ENCODE results near the gene BTBD2. TPM values are rescaled to one million over a fixed set of nuclear protein-coding genes. Genes with fewer than 3 reads are reported as not detected.

The BTBD2 gene
- total and polyA plus RNA-seq, 2 donors (not counting 1 experiment from before 2014, with no cell fraction given): 75.2 to 85.6 TPM

- WGBS (ENCODE audit: insufficient coverage): 0% methylated on average over 16 of the region's 21 CpGs
- Histone ChIP-seq H3K27ac (ENCODE audit: low read length in 2 of 2) (peak overlapping the region; percentile 90 to 99), H4K20me1 (ENCODE audit: control insufficient read depth, insufficient read depth, low read length, poor library complexity, severe bottlenecking) (peaks cover 60% of the 10 kb centered on the region), H3K9me3 (ENCODE audit: control extremely low read depth in 1 of 3, control insufficient read depth in 2 of 3, insufficient read depth in 1 of 3, low read length in 2 of 3) (no peaks in the 10 kb centered on the region), H3K27me3 (replicated peaks in 1 of 4; ENCODE audit: control extremely low read depth in 1 of 4, control insufficient read depth in 3 of 4, insufficient read depth in 4 of 4, low read length in 3 of 4) (no peaks in the 10 kb centered on the region), H3K4me3 (ENCODE audit: control extremely low read depth in 1 of 5, extremely low read depth in 1 of 5, insufficient read depth in 1 of 5, low read depth in 2 of 5, low read length in 4 of 5) (peak overlapping the region; percentile 71 to 94 (median 83)), H3K4me2 (replicated peaks; ENCODE audit: low read depth, low read length, poor library complexity, severe bottlenecking) (peak overlapping the region; percentile 93), H3K9ac (ENCODE audit: low read length) (peak overlapping the region; percentile 95), H3K4me1 (ENCODE audit: control insufficient read depth in 2 of 2, insufficient read depth in 2 of 2, low read length in 2 of 2) (peaks cover 31 to 47% of the 10 kb centered on the region in 2 donors), H3K79me2 (ENCODE audit: control insufficient read depth, insufficient read depth, low read length) (peaks cover 67% of the 10 kb centered on the region), H3K36me3 (replicated peaks in 1 of 2; ENCODE audit: control extremely low read depth in 1 of 2, control insufficient read depth in 1 of 2, extremely low read depth in 1 of 2, insufficient read depth in 2 of 2, low read length in 1 of 2) (peaks cover 0 to 7% of the 10 kb centered on the region in 2 experiments), H2AFZ (ENCODE audit: insufficient read depth, low read depth, low read length, poor library complexity, severe bottlenecking) (peak overlapping the region; percentile 14)
- Mint-ChIP-seq H3K27ac (peak overlapping the region; percentile 98), H3K4me1 (peaks cover 39% of the 10 kb centered on the region), H3K27me3 (no peaks in the 10 kb centered on the region), H3K9me3 (ENCODE audit: insufficient read depth) (no peaks in the 10 kb centered on the region), H3K4me3 (peak overlapping the region; percentile 98)
- TF ChIP-seq EZH2 (IDR thresholded peaks at IDR 0.05; ENCODE audit: borderline replicate concordance, insufficient read depth, low read depth, low read length, poor library complexity, severe bottlenecking) (no peak), CTCF (IDR thresholded peaks at IDR 0.05) (no peak)
- DNase-seq: no peak
- intact Hi-C loops (cut with micrococcal nuclease): loop anchor here (1.0 kb wide), 3 partner anchors 67 to 208 kb away; partner anchors contain the start of gene AP3D1
- no peak for ATAC-seq (ENCODE audit: low read depth)
- POLR2A ChIA-PET: interaction anchor here (0.6 to 2.0 kb wide), 8 partner anchors 13 to 485 kb away, joined by 3 to 15 read pairs (median 6); no protein-coding TSS in a partner anchor
- CTCF ChIA-PET: interaction anchor here (0.6 to 1.7 kb wide), 5 partner anchors 10 to 681 kb away, joined by 3 to 7 read pairs (median 5); no protein-coding TSS in a partner anchor
Measured at GRCh38 chr19:1942934-1943555, 72.5 kb downstream of the BTBD2 start.

Measured in B cell (primary cell).